ENCODE data around the gene HAPSTR1. TPM values are rescaled to one million over a fixed set of nuclear protein-coding genes. Genes with fewer than 3 reads are reported as not detected.

The HAPSTR1 gene
- total and polyA plus RNA-seq, 4 donors: 6.5 to 46.5 (median 17.7) TPM

DNA sequence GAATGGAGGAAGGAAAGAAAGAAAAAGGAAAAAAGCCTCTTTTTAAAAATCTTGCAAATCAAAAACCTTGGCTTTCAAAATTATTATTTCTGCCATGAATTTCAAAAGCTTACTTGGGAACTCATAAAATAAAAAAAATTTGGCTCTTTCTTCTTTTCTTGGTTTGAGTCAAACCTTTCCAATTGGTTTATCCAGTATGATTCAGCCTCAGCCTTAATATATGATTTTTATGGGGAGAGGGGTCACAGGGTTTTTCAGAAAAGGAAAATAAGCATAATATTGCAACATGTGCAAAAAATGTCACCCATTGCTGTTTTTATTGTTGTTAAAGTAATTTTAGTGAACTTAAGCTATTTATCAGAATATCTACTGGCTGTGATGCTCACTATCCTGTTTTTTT, 31.2 kb upstream of the HAPSTR1 start (continued):
- no peak for TF ChIP-seq REST (IDR thresholded peaks at IDR 0.05)
- TF ChIP-seq JUND (IDR thresholded peaks at IDR 0.05): no peak

- Histone ChIP-seq H3K27ac (ENCODE audit: low read depth in 1 of 2, low read length in 2 of 2) (no peak overlapping the region), H3K4me3 (ENCODE audit: low read depth in 1 of 3, low read length in 3 of 3) (no peak overlapping the region), H3K27me3 (ENCODE audit: control insufficient read depth in 4 of 4, insufficient read depth in 4 of 4, low read length in 3 of 4) (no peaks in the 10 kb centered on the region), H3K4me1 (ENCODE audit: control insufficient read depth in 4 of 4, insufficient read depth in 4 of 4, low read length in 3 of 4) (no peaks in the 10 kb centered on the region), H3K36me3 (ENCODE audit: control insufficient read depth in 4 of 4, insufficient read depth in 3 of 4, low read depth in 1 of 4, low read length in 3 of 4) (no peaks in the 10 kb centered on the region), H3K9ac (ENCODE audit: low read depth in 1 of 2, low read length in 2 of 2) (no peak overlapping the region), H3K9me3 (ENCODE audit: control insufficient read depth in 4 of 4, low read length in 3 of 4) (no peaks in the 10 kb centered on the region)
- no peak for TF ChIP-seq HNF4G (IDR thresholded peaks at IDR 0.05)
- 66% methylated on average over 4 of the region's 4 CpGs for WGBS
- no peak for DNase-seq (ENCODE audit: low spot score)
These were observed 30.1 kb upstream of the HAPSTR1 start for GRCh38 chr16:9061358-9061813.

- Histone ChIP-seq H3K9ac (ENCODE audit: low read depth in 1 of 2, low read length in 2 of 2) (no peak overlapping the region), H3K4me1 (ENCODE audit: control insufficient read depth in 4 of 4, insufficient read depth in 4 of 4, low read length in 3 of 4) (no peaks in the 10 kb centered on the region), H3K9me3 (ENCODE audit: control insufficient read depth in 4 of 4, low read length in 3 of 4) (no peaks in the 10 kb centered on the region), H3K4me3 (ENCODE audit: low read depth in 1 of 3, low read length in 3 of 3) (no peak overlapping the region), H3K27ac (ENCODE audit: low read depth in 1 of 2, low read length in 2 of 2) (no peak overlapping the region), H3K36me3 (ENCODE audit: control insufficient read depth in 4 of 4, insufficient read depth in 3 of 4, low read depth in 1 of 4, low read length in 3 of 4) (no peaks in the 10 kb centered on the region), H3K27me3 (ENCODE audit: control insufficient read depth in 4 of 4, insufficient read depth in 4 of 4, low read length in 3 of 4) (no peaks in the 10 kb centered on the region)
- 88% methylated on average over 7 of the region's 7 CpGs for WGBS
- DNase-seq (ENCODE audit: low spot score): no peak
- TF ChIP-seq REST (IDR thresholded peaks at IDR 0.05): no peak
- TF ChIP-seq TAF1 (conservative IDR thresholded peaks at IDR 0.05): no peak
- TF ChIP-seq RXRA (IDR thresholded peaks at IDR 0.05): no peak
- no peak for TF ChIP-seq HNF4A (conservative IDR thresholded peaks at IDR 0.05)
- no peak for TF ChIP-seq HNF4G (IDR thresholded peaks at IDR 0.05)
- TF ChIP-seq JUND (IDR thresholded peaks at IDR 0.05): no peak
- TF ChIP-seq FOXA2 (IDR thresholded peaks at IDR 0.05): no peak
- no peak for TF ChIP-seq EGR1 (IDR thresholded peaks at IDR 0.05; ENCODE audit: low read depth in 2 of 2)
- TF ChIP-seq ZBTB33 (IDR thresholded peaks at IDR 0.05): no peak
- no peak for TF ChIP-seq MAX (IDR thresholded peaks at IDR 0.05)
- no peak for TF ChIP-seq RAD21 (IDR thresholded peaks at IDR 0.05)
- no peak for TF ChIP-seq GABPA (IDR thresholded peaks at IDR 0.05 in 1 of 2, conservative IDR thresholded peaks at IDR 0.05 in 1 of 2)
- TF ChIP-seq CTCF (IDR thresholded peaks at IDR 0.05; ENCODE audit: low read depth, low read length, missing input control): no peak
- no peak for TF ChIP-seq NR2F2 (IDR thresholded peaks at IDR 0.05)
- no peak for TF ChIP-seq SP1 (IDR thresholded peaks at IDR 0.05)
- TF ChIP-seq, protein P1, sequence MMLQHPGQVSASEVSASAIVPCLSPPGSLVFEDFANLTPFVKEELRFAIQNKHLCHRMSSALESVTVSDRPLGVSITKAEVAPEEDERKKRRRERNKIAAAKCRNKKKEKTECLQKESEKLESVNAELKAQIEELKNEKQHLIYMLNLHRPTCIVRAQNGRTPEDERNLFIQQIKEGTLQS (IDR thresholded peaks at IDR 0.05): no peak
These were observed 29.1 kb upstream of the HAPSTR1 start for GRCh38 chr16:9062301-9062700.

Data from liver (tissue), 9 donors.